GM23248 (cell line): ENCODE results near the gene CNGA2. TPM values are rescaled to one million over a fixed set of nuclear protein-coding genes. Genes with fewer than 3 reads are reported as not detected.

ENCODE experiments used
- DNase-seq: peaks from one replicate; pipeline ENCODE4 v3.0.0-alpha.2; 2015
- H2AFZ ChIP-seq: fragments of 200-600 bp; sonication (generic); 2 replicates; pipeline ENCODE4 v1.6.1; 2016; ENCODE audit warnings: antibody characterized with exemption
- H3F3A ChIP-seq: fragments of 200-600 bp; sonication (generic); 2 replicates; pipeline ENCODE4 v1.6.1; 2016; ENCODE audit warnings: mild to moderate bottlenecking, antibody characterized with exemption, mixed run types; ENCODE audit not compliant: insufficient read depth
- H3K27ac ChIP-seq: fragments of 200-600 bp; sonication (generic); 2 replicates; pipeline ENCODE4 v1.5.1; 2016; ENCODE audit warnings: mild to moderate bottlenecking
- H3K27me3 ChIP-seq: fragments of 200-600 bp; sonication (generic); replicated peaks from 2 replicates; pipeline ENCODE4 v1.6.1; 2016; ENCODE audit warnings: mild to moderate bottlenecking; ENCODE audit not compliant: insufficient read depth
- H3K36me3 ChIP-seq: fragments of 200-600 bp; sonication (generic); 2 replicates; pipeline ENCODE4 v1.6.1; 2016; ENCODE audit warnings: low read depth, mild to moderate bottlenecking
- H3K4me1 ChIP-seq: fragments of 200-600 bp; sonication (generic); 2 replicates; pipeline ENCODE4 v1.6.1; 2016; ENCODE audit warnings: mild to moderate bottlenecking; ENCODE audit not compliant: insufficient read depth
- H3K4me2 ChIP-seq: fragments of 200-600 bp; sonication (generic); one replicate; pipeline ENCODE4 v1.6.1; 2016; ENCODE audit warnings: mild to moderate bottlenecking; ENCODE audit not compliant: unreplicated experiment
- H3K4me3 ChIP-seq: fragments of 200-600 bp; sonication (generic); 2 replicates; pipeline ENCODE4 v1.5.1; 2016; ENCODE audit warnings: mild to moderate bottlenecking
- H3K79me2 ChIP-seq: fragments of 200-600 bp; sonication (generic); 2 replicates; pipeline ENCODE4 v1.6.1; 2016; ENCODE audit warnings: mild to moderate bottlenecking; ENCODE audit not compliant: insufficient read depth
- H3K9ac ChIP-seq: fragments of 200-600 bp; sonication (generic); 2 replicates; pipeline ENCODE4 v1.6.1; 2016; ENCODE audit warnings: mild to moderate bottlenecking
- H3K9me2 ChIP-seq: fragments of 200-600 bp; sonication (generic); 2 replicates; pipeline ENCODE4 v1.6.1; 2016; ENCODE audit warnings: mixed run types, mild to moderate bottlenecking, moderate library complexity; ENCODE audit not compliant: insufficient read depth
- H3K9me3 ChIP-seq: fragments of 200-600 bp; sonication (generic); one replicate; pipeline ENCODE4 v1.6.1; 2017; ENCODE audit warnings: low read depth
- H4K20me1 ChIP-seq: fragments of 200-600 bp; sonication (generic); 2 replicates; pipeline ENCODE4 v1.6.0; 2016; ENCODE audit not compliant: insufficient read depth
- EZH2 ChIP-seq: fragments of 200-600 bp; sonication (generic); IDR thresholded peaks from 2 replicates; pipeline ENCODE4 v1.6.1; 2018; ENCODE audit warnings: antibody characterized with exemption, mild to moderate bottlenecking; ENCODE audit not compliant: insufficient read depth, poor library complexity, severe bottlenecking
- EZH2phosphoT487 ChIP-seq: fragments of 200-600 bp; sonication (generic); IDR thresholded peaks from 2 replicates; pipeline ENCODE4 v1.6.1; 2018; ENCODE audit warnings: antibody characterized with exemption, moderate library complexity, mild to moderate bottlenecking, low read depth; ENCODE audit not compliant: insufficient read depth
- WGBS, 2 experiments: methylation state at CpG; one replicate each; pipeline ENCODE4 v1.1.6; 2015 to 2017; ENCODE audit warnings: low lambda C conversion rate in 2 of 2, low coverage in 1 of 2; ENCODE audit errors: missing lambda C conversion rate in 2 of 2; 5-methylcytosine and 5-hydroxymethylcytosine counted together
- in situ Hi-C: fragments of 300-500 bp; cut with MboI; formaldehyde crosslinking; loops from 2 replicates; pipeline ENCODE4 v1.15.0; 2020
- polyA plus RNA-seq: library from polyadenylated mRNA; unstranded; fragments of >200 nt; fragmentation: Nextera tagmentation; extraction: Ambion mirVana; gene quantifications from 2 replicates; pipeline ENCODE4 v1.2.1, GENCODE V29; 2016
- total RNA-seq: library from RNA; depleted of rRNA; stranded (reverse); fragments of >200 nt; shearing (Covaris generic); gene quantifications from 2 replicates; pipeline ENCODE4 v1.2.3, GENCODE V29; 2014; rRNA removed

CNGA2 gene
- total RNA-seq (not detected in 2 replicates), polyA plus RNA-seq (not detected in 2 replicates)

DNA sequence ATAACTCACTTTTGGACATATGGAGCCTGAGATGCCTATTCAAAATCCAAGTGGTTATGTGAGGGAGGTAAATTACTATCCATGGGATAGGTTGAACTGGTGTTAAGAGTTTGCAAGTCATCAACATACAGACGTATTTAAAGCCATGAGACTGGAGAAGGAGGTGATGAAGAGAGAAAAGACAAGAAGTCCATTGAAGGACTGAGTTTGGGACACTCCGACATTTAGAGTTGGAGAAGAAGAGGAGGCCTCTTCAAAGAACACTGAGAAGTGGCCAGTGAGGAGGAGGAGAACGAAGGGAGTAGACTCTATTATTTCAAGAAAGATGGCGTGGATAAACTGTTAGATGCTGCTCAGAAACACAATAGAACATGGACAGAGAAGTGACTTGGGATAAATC, at the start of gene CNGA2:
CNGA2 (plus strand) TSS at position 301 of the 400 bp plus-strand sequence. CDS start 3,738 bp downstream, outside the sequence.
- Histone ChIP-seq H3K9ac (no peak within 1 kb of the TSS), H4K20me1 (no peaks in the 10 kb centered on the region), H3K4me2 (no peak within 1 kb of the TSS), H3K4me1 (no peaks in the 10 kb centered on the region), H3F3A (no peaks in the 10 kb centered on the region), H3K9me3 (no peaks in the 10 kb centered on the region), H3K79me2 (no peaks in the 10 kb centered on the region), H3K27me3 (no peaks in the 10 kb centered on the region), H3K4me3 (no peak within 1 kb of the TSS), H3K36me3 (no peaks in the 10 kb centered on the region), H3K27ac (no peak within 1 kb of the TSS), H3K9me2 (no peaks in the 10 kb centered on the region), H2AFZ (no peak within 1 kb of the TSS)
- in situ Hi-C loops = no loop called here
- DNase-seq = no peak
- TF ChIP-seq EZH2phosphoT487 (no peak), EZH2 (no peak)
- WGBS, 2 experiments = 25 to 27% methylated on average over 4 of the region's 4 CpGs

DNA sequence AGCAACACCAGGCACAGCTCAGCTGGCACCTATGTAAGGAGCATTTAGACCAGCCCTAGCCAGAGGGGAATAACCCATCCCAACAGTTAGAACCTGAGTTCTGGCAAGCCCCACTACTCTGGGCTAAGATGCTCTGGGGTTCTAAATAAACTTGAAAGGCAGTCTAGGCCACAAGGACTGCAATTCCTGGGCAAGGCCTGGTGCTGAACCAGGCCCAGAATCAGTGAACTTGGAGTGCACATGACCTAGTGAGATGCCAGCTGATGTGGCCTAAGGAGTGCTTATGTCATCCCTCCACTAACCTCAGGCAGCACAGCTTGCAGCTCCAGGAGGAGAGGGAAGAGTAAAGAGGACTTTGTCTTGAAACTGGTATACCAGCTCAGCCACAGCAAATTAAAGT, 46.9 kb upstream of the CNGA2 start:
- Histone ChIP-seq H3K4me1 (no peaks in the 10 kb centered on the region), H3K9me2 (no peaks in the 10 kb centered on the region), H3K27me3 (no peaks in the 10 kb centered on the region; the same call in 1 of the 2 replicates), H3K36me3 (no peaks in the 10 kb centered on the region), H3K4me2 (no peak overlapping the region), H3K4me3 (no peak overlapping the region), H3K9me3 (no peaks in the 10 kb centered on the region), H3F3A (no peaks in the 10 kb centered on the region), H4K20me1 (no peaks in the 10 kb centered on the region), H3K27ac (no peak overlapping the region), H3K79me2 (no peaks in the 10 kb centered on the region), H2AFZ (no peak overlapping the region), H3K9ac (no peak overlapping the region)
- in situ Hi-C loops = no loop called here
- TF ChIP-seq EZH2 = no peak
- no peak for TF ChIP-seq EZH2phosphoT487
- no peak for DNase-seq

DNA sequence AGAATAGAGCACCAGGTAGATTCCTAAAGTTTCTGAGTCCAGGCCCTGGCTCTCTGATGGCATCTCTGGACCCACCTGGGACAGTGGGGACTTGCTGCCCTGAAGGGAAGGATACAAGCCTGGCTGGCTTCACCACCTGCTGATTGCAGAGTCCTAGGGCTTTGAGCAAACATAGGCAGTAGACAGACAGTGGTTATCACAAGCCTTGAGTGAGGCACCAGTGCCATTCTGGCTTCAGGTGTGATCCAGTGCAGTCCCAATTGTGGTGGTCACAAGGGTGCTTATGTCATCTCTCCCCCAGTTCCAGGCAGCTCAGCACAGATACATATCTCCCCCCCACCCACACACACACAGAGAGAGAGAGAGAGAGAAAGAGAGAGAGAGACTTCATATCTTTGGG, 45.9 kb upstream of the CNGA2 start:
- no peaks in the 10 kb centered on the region for H4K20me1 ChIP-seq
- no peak overlapping the region for H3K9ac ChIP-seq
- no peaks in the 10 kb centered on the region for H3K9me2 ChIP-seq
- H3K27me3 ChIP-seq = no peaks in the 10 kb centered on the region; the same call in 1 of the 2 replicates
- TF ChIP-seq EZH2 (no peak), EZH2phosphoT487 (no peak)
- no peaks in the 10 kb centered on the region for H3F3A ChIP-seq
- H3K9me3 ChIP-seq = no peaks in the 10 kb centered on the region
- DNase-seq = no peak
- no peak overlapping the region for H3K4me2 ChIP-seq
- H3K4me1 ChIP-seq = no peaks in the 10 kb centered on the region
- no peak overlapping the region for H3K4me3 ChIP-seq
- in situ Hi-C loops = no loop called here
- H3K36me3 ChIP-seq = no peaks in the 10 kb centered on the region
- no peak overlapping the region for H2AFZ ChIP-seq
- no peaks in the 10 kb centered on the region for H3K79me2 ChIP-seq
- H3K27ac ChIP-seq = no peak overlapping the region

DNA sequence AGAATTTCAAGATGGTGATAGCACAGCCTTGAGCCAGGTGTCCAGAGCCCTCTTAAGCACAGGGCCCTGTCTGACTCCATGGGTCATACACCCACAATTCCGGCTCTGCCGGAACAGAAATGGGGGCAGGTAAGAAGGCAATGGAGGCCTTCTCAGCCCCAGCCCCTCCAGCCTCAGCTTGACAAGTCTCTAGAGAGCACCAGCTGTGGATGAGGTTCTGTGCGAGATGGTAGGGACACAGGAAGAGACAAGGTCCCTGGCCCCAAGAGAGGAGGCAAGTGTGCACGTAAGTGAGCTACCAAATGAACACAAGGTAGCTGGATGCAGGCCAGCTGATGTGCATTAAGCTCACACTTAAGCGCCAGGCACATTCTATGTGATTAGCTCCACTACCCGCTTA, 41.7 kb upstream of the CNGA2 start:
- Histone ChIP-seq H3K36me3 (no peaks in the 10 kb centered on the region), H3K27me3 (no peaks in the 10 kb centered on the region), H3K27ac (no peak overlapping the region), H3K9me3 (no peaks in the 10 kb centered on the region), H3K9me2 (no peaks in the 10 kb centered on the region), H3F3A (0 out of 2 replicates have a peak, but pooled peaks cover 4% of the 10 kb centered on the region), H4K20me1 (no peaks in the 10 kb centered on the region), H3K79me2 (no peaks in the 10 kb centered on the region), H3K4me2 (no peak overlapping the region), H3K4me3 (no peak overlapping the region), H3K9ac (no peak overlapping the region), H3K4me1 (peaks cover 11% of the 10 kb centered on the region; the same call in 1 of the 2 replicates), H2AFZ (no peak overlapping the region)
- DNase-seq = no peak
- in situ Hi-C loops = no loop called here
- TF ChIP-seq EZH2phosphoT487 (no peak), EZH2 (no peak)
- WGBS, 2 experiments = 90 to 91% methylated on average over 6 of the region's 6 CpGs

DNA sequence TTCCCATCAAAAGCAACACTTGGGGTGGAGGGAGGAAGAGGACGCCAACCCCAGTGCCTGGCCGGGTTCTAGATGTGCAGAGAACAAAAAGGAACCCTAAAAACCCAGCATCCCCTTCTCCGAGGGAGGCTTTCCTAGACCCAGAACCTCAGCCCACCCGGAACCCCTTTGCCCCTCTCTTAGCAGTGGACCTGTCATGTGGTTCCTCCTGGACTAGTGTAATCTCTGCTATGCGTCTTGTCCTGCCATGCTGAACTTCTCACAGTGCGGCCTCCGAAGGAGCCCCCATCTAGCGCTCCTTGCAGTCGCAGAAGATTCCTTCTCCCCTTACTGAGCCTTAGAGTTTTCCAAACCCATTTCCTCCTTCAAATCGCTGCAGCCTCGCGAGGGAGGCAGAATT, 40.4 kb upstream of the CNGA2 start:
- H3K36me3 ChIP-seq = no peaks in the 10 kb centered on the region
- H3F3A ChIP-seq = 0 out of 2 replicates have a peak, but pooled peaks cover 4% of the 10 kb centered on the region
- H3K79me2 ChIP-seq = no peaks in the 10 kb centered on the region
- TF ChIP-seq EZH2phosphoT487 (no peak), EZH2 (no peak)
- H3K4me1 ChIP-seq = peaks cover 15% of the 10 kb centered on the region; the same call in 1 of the 2 replicates
- H4K20me1 ChIP-seq = no peaks in the 10 kb centered on the region
- no peak overlapping the region for H2AFZ ChIP-seq
- H3K4me2 ChIP-seq = no peak overlapping the region
- no peaks in the 10 kb centered on the region for H3K9me2 ChIP-seq
- no peak for DNase-seq
- no peaks in the 10 kb centered on the region for H3K9me3 ChIP-seq
- in situ Hi-C loops = no loop called here
- H3K27ac ChIP-seq = no peak overlapping the region
- no peak overlapping the region for H3K9ac ChIP-seq
- no peak overlapping the region for H3K4me3 ChIP-seq
- WGBS, 2 experiments = 79 to 87% methylated on average over 9 to 10 of the region's 12 CpGs
- H3K27me3 ChIP-seq = no peaks in the 10 kb centered on the region
